B cell (primary cell): ENCODE data around the gene MROH8.

Source experiments
- EZH2 ChIP-seq: IDR thresholded peaks from 2 replicates; pipeline ENCODE4 v1.6.1; 2012; ENCODE audit warnings: borderline replicate concordance, low read depth, mild to moderate bottlenecking, moderate library complexity, low read length; ENCODE audit not compliant: insufficient read depth, poor library complexity, severe bottlenecking
- TF ChIP-seq, protein P1 (sequence below): fragments of 200-600 bp; IDR thresholded peaks from one replicate; pipeline ENCODE4 v1.8.0; 2022; ENCODE audit warnings: antibody characterized with exemption, mild to moderate bottlenecking

DNA sequence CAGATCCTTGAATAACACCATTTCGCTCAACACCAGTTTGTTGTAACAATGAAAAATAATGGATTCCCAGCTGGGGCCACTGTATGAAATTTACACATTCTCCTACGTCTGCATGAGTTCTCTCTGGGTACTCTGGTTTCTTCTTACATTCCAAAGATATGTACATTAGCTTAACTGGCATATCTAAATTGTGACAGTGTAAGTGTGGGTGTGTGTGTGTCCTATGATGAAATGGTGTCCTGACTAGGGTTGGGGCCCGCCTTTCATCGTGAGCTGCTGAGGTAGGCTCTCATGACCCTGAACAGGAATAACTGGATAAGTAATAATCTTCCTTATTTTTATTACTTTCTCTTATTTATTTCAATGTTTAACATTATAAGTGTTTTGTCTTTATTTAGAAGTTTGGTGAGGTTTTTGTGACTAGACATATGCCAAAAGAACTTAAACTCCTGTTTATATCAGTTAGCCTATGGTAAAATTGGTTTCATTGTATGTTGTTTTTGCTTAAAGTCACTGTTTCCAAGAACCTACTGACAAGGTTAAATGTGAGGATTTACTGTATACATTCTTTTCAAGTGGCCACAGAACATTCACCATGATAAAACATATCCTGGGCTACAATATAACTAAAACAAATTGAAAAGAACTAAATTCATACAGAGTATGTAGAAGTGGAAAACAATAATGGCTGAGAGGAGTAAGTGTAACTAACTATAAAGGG lies 126.0 kb downstream of the MROH8 start:
- TF ChIP-seq, protein P1, sequence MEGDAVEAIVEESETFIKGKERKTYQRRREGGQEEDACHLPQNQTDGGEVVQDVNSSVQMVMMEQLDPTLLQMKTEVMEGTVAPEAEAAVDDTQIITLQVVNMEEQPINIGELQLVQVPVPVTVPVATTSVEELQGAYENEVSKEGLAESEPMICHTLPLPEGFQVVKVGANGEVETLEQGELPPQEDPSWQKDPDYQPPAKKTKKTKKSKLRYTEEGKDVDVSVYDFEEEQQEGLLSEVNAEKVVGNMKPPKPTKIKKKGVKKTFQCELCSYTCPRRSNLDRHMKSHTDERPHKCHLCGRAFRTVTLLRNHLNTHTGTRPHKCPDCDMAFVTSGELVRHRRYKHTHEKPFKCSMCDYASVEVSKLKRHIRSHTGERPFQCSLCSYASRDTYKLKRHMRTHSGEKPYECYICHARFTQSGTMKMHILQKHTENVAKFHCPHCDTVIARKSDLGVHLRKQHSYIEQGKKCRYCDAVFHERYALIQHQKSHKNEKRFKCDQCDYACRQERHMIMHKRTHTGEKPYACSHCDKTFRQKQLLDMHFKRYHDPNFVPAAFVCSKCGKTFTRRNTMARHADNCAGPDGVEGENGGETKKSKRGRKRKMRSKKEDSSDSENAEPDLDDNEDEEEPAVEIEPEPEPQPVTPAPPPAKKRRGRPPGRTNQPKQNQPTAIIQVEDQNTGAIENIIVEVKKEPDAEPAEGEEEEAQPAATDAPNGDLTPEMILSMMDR: no peak
- no peak for TF ChIP-seq EZH2
